NCI-H82 treated with DMSO at 0.1 percent for 48 hours (cell line): ENCODE data around the gene ARHGEF26.

ENCODE experiments used
- DNase-seq: peaks from one replicate; lab custom pipeline; 2025; ENCODE audit not compliant: unreplicated experiment; lab: John Stamatoyannopoulos, UW

ARHGEF26 gene

GRCh38 chr3:154243353-154243752 lies 122.2 kb downstream of the ARHGEF26 start:
- no peak for DNase-seq

DNA sequence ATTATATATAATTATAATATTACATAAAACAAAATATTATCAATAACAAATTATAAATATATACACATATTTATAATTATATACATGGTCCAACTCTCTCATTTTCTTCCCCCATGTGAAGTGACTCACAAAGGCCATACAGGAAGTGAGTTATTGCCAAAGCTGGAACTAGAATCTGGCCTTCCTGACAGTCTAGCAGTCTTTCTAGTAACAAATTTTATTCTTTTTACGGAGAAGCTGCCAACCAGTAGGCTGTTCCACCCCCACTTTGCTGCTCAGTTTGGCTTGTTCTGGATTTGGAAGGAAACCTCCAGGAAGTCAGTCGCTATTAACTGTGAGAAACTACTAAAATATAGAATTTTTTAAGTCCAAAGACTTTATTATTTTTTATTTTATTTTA lies 123.5 kb downstream of the ARHGEF26 start:
- DNase-seq = no peak

- no peak for DNase-seq
Observed at GRCh38 chr3:154247806-154248415, 126.7 kb downstream of the ARHGEF26 start.

- DNase-seq = no peak
Observed at GRCh38 chr3:154250291-154250690, 129.1 kb downstream of the ARHGEF26 start.

DNA sequence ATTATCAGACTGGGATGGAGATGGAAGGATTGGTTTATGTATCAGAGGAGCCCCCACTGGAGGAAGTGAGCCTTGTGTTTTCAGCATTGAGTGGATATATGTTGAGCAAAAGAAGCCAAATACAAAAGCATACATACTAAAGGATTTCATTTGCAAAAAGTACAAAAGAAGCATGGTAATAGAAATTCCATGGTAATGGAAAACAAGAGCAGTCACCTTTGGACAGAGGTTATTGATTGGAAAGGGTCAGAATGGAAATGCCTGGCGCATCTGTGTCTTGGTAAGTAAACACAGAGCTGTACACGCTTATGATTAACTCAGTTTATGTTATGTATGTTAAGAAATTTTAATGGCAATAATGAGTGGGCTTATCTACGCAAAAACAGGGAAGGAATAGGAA lies 130.4 kb downstream of the ARHGEF26 start:
- peak; percentile 27 for DNase-seq

GRCh38 chr3:154252759-154253638 lies 131.8 kb downstream of the ARHGEF26 start:
- DNase-seq = peak; percentile 53

- no peak for DNase-seq
Observed at GRCh38 chr3:154254527-154254926, 133.3 kb downstream of the ARHGEF26 start.

DNA sequence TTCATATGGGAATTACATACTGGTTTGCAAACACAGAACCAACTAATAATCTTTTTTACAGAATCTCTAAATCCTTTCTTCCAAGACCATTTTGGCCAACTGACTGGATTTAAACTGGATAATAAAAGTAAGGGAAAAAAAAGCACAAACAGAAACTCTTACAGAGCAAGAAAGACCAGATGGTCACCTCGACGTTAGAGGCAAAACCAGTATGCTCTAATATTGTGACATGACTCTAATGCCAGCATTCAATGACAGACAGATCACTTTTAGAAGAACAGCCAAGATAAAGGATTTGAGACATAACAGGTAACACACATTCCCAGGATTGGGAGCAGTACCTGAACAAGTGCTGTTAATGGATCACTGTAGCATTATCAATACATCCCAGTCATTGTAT lies 152.2 kb downstream of the ARHGEF26 start:
- no peak for DNase-seq

GRCh38 chr3:154274348-154274747 lies 153.2 kb downstream of the ARHGEF26 start:
- no peak for DNase-seq

DNA sequence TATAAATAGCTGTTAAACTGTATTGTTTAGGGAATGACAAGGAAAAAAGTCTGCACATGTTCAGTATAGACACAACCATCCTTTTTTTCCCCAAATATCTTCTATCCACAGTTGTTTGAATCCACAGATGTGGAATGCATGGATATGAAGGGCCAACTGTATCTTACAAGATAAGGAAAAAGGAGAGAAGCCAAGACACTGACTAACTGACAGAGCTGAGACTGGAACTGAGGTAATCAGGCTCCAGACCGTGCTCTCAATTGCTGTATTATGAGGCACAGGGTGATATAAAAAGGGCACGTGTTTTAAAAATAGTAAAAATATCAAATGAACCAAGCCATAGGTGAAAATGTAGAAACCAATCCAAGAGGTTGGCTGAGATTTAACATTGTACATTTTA lies 154.1 kb downstream of the ARHGEF26 start:
- DNase-seq = no peak

GRCh38 chr3:154275965-154276364 lies 154.8 kb downstream of the ARHGEF26 start:
- DNase-seq = no peak

GRCh38 chr3:154280161-154280560 lies 159.0 kb downstream of the ARHGEF26 start:
- DNase-seq = no peak

DNA sequence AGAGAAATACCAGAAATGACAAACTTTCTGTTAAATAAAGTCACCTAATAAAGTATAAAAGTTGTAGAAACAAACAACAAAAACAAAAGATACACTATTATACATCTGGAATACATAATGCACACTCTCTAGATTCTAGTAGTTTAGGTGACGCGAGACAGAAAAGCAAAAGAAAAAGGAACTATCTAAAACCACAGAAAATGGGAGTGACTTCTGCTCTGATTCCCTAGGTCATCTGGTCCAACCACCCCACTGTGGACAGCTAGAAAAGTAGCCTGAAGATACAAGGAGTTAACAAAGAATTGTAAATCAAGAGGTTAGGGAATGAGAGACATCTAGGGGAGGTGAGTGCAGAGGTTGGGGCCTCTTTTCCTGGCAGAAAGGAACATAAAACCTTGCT lies 164.0 kb downstream of the ARHGEF26 start:
- no peak for DNase-seq

- DNase-seq = no peak
Observed at GRCh38 chr3:154290187-154290586, 169.0 kb downstream of the ARHGEF26 start.

DNA sequence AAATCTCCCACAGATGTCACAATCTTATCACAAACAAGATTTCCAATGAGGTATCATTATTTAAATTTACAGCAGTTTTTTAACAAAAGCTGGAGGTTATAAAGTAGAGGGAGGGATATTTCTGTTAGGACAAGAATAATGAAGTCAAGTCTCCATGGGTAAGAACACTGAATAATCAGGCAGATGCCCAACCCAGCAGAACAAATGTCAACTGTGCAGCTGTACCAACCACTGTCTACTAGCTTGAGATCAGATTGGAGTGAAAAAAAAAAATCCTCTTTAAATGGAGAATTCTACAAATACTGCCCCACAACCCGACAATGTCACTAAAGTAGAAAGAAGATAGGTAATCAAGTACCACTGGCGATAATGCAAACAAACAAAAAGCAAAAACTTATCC lies 172.8 kb downstream of the ARHGEF26 start:
- DNase-seq = no peak

DNA sequence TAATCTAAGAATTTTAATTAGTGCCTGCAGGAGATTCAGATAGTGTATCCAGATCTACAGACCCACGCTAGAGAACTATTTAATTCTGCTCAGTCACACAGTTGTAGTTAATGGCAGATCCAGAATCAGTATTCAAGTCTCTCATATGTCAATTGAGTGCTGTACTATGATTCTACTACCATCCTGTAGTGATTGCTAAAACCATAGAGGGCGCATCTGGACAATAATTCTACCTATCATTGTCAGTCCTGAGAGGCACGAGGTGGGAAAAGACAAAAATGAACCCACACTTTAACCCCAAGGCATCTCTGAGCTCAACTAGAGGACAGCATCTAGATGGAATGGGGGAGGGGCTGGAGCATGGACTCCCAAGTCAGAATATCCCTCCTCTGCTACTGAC lies 180.4 kb downstream of the ARHGEF26 start:
- no peak for DNase-seq

DNA sequence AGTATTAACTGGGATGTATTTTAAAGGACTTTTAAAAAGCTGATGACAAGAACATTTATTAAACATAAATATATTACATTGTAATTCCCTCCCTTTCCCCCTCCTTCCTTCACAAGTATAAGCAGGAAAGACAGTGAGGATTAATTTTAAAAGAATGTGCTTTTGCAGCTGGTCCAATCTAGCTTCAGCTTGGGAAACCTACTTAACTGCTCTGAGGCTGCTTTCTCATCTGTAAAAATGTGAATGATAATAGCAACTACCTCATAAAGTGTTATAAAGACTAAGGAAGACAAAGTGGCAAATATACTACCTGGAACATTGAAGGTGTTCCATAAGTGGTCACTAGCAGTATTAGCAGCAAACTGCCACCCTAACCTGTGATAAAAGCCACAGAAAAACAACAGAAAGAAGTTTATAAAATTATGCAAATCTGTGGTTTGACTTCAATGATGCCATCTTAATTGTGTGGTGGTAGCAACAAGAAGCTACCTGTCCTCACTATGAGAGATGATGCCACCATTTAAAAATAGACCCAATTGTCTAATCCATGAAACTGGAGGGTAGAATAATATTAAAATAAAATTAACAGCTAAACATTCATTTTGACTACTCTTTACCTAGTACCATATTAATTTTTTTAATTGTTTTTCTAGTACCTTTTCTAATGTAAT lies 183.1 kb downstream of the ARHGEF26 start:
- DNase-seq = no peak

GRCh38 chr3:154304936-154305335 lies 183.7 kb downstream of the ARHGEF26 start:
- DNase-seq = no peak

DNA sequence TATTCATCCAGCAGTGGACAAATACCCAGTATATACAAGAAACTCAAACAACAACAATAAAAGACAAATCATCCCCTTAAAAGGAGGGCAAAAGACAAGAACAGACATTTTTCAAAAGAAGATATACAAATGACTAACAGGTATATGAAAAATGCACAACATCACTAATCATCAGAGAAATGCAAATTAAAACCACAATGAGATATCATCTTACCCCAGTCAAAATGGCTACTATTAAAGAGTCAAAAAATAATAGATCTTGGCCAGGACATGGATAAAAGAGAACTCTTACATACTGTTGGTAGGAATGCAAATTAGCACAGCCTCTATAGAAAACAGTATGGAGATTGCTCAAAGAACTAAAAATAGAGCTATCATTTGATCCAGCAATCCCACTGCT lies 186.2 kb downstream of the ARHGEF26 start:
- no peak for DNase-seq
